ENCODE data around the gene DUOXA1. TPM values are rescaled to one million over a fixed set of nuclear protein-coding genes. Genes with fewer than 3 reads are reported as not detected.

Gene DUOXA1
- total and polyA plus RNA-seq, 3 experiments from 2014 or later, result 0.09 to 0.29 TPM; not detected in 1

GRCh38 chr15:45113380-45113990, 16.2 kb downstream of the DUOXA1 start:
- peaks cover 63% of the 10 kb centered on the region for H3K27me3 ChIP-seq (ENCODE audit: insufficient read depth, low read length, poor library complexity, severe bottlenecking)
- H3K4me1 ChIP-seq (ENCODE audit: insufficient read depth, low read length), result peaks cover 41% of the 10 kb centered on the region
- no peaks in the 10 kb centered on the region for H3K9me3 ChIP-seq (ENCODE audit: low read length)
- CTCF ChIA-PET, result no interaction called here
- H3K36me3 Mint-ChIP-seq, result peaks cover 0 to 2% (median 0%) of the 10 kb centered on the region in 3 donors
- H3K4me3 ChIP-seq (ENCODE audit: low read length), result peak overlapping the region; percentile 6
- H3K27ac Mint-ChIP-seq, result peak overlapping the region in 1 of 8 donors; percentile 31
- H3K36me3 ChIP-seq (ENCODE audit: insufficient read depth, low read length), result no peaks in the 10 kb centered on the region
- H3K27me3 Mint-ChIP-seq, result peaks cover 57 to 86% of the 10 kb centered on the region in 2 donors
- DNase-seq, result no peak
- peak overlapping the region in 4 of 7 donors; percentile 37 to 65 (median 53) for H3K4me3 Mint-ChIP-seq
- no peak overlapping the region for H3K27ac ChIP-seq (ENCODE audit: low read depth, low read length)
- POLR2A ChIA-PET, result no interaction called here
- H3K4me1 Mint-ChIP-seq, result peaks cover 31 to 63% (median 46%) of the 10 kb centered on the region in 3 donors
- no peaks in the 10 kb centered on the region for H3K9me3 Mint-ChIP-seq

DNA sequence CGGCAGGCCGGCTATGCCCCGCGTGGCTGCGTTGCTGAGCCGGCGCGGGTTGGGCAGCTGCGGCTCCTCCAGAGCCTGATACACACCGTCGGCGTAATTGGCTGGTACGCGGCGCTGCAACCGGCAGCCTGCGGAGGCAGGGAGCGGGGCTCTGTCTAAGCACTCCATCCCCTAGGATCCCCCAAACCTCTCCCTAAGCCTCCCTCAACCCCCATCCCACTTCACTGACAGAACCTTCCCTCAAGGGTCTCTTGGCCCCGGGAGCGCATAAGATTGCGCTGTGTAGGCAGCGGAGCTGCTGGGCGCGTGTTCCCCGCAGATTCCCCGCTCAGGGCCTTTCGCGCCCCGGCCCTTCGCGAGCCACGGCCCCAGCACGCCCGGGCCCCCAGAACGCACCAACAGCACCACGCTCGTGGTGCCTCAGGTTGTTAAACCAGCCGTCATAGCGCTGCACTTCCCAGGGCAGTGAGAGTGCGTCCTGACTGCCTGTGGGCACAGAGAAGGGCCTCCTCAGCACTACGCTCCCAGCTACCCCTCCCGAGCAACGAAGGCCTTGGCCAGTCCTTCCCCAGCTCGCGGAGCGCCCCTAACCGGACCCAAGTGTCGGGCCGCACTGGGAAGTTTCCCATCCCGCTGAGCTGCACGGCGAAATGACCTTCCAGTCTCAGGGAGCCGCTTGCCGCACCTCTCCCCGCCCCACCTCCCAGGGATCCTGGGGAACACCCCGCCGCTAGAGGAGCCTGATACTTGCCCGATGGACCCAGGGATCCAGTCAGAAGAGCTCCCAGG, 16.9 kb downstream of the DUOXA1 start:
- no peaks in the 10 kb centered on the region for H3K9me3 ChIP-seq (ENCODE audit: low read length)
- H3K27me3 ChIP-seq (ENCODE audit: insufficient read depth, low read length, poor library complexity, severe bottlenecking), result peaks cover 62% of the 10 kb centered on the region
- CTCF ChIA-PET, result interaction anchor here (0.9 kb wide), 1 partner anchor 15 kb away, joined by 4 read pairs; no protein-coding TSS in a partner anchor
- H3K4me1 ChIP-seq (ENCODE audit: insufficient read depth, low read length), result peaks cover 39% of the 10 kb centered on the region
- H3K4me3 Mint-ChIP-seq, result peak overlapping the region in 6 of 7 donors; percentile 10 to 48 (median 38)
- H3K4me1 Mint-ChIP-seq, result peaks cover 27 to 58% (median 40%) of the 10 kb centered on the region in 3 donors
- H3K9me3 Mint-ChIP-seq, result no peaks in the 10 kb centered on the region
- no peaks in the 10 kb centered on the region for H3K36me3 ChIP-seq (ENCODE audit: insufficient read depth, low read length)
- no peak overlapping the region for H3K27ac Mint-ChIP-seq
- peaks cover 52 to 84% of the 10 kb centered on the region in 2 donors for H3K27me3 Mint-ChIP-seq
- H3K27ac ChIP-seq (ENCODE audit: low read depth, low read length), result no peak overlapping the region
- peak overlapping the region; percentile 6 for H3K4me3 ChIP-seq (ENCODE audit: low read length)
- H3K36me3 Mint-ChIP-seq, result peaks cover 0 to 2% (median 0%) of the 10 kb centered on the region in 3 donors
- DNase-seq, result peak in 1 of 5 donors; percentile 31
- POLR2A ChIA-PET, result no interaction called here

DNA sequence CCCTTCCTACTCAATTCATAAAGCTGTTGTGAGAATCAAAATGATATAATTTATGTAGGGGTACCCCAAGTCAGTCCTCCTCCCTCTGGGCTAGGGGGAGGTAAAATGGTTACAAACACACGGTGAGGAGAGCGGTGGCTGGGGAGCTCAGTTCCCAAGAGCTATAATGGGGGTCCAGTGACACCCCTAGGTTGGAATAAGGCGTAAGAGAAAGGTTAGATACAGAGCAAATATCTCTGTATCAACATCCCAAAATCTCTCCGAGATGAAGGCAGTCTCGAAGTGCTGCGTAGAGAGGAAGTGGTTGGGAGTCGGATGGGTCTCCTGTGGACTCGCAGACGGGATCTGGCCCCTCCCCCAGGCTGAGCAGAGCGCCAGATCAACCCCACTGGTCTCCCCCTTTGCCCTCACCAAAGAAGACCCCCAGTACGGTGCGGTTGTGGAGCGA, 17.5 kb downstream of the DUOXA1 start:
- Histone ChIP-seq H3K27ac (ENCODE audit: low read depth, low read length) (no peak overlapping the region), H3K4me3 (ENCODE audit: low read length) (no peak overlapping the region), H3K27me3 (ENCODE audit: insufficient read depth, low read length, poor library complexity, severe bottlenecking) (peaks cover 55% of the 10 kb centered on the region), H3K9me3 (ENCODE audit: low read length) (no peaks in the 10 kb centered on the region), H3K4me1 (ENCODE audit: insufficient read depth, low read length) (peaks cover 33% of the 10 kb centered on the region), H3K36me3 (ENCODE audit: insufficient read depth, low read length) (no peaks in the 10 kb centered on the region)
- Mint-ChIP-seq H3K27ac (no peak overlapping the region), H3K9me3 (no peaks in the 10 kb centered on the region), H3K4me1 (peaks cover 20 to 52% (median 34%) of the 10 kb centered on the region in 3 donors), H3K36me3 (peaks cover 0 to 2% (median 0%) of the 10 kb centered on the region in 3 donors), H3K27me3 (peaks cover 51 to 80% of the 10 kb centered on the region in 2 donors), H3K4me3 (peak overlapping the region in 6 of 7 donors; percentile 10 to 48 (median 38))
- no peak for DNase-seq
- ChIA-PET CTCF (interaction anchor here (0.9 kb wide), 1 partner anchor 14 kb away, joined by 4 read pairs; no protein-coding TSS in a partner anchor), POLR2A (no interaction called here)

DNA sequence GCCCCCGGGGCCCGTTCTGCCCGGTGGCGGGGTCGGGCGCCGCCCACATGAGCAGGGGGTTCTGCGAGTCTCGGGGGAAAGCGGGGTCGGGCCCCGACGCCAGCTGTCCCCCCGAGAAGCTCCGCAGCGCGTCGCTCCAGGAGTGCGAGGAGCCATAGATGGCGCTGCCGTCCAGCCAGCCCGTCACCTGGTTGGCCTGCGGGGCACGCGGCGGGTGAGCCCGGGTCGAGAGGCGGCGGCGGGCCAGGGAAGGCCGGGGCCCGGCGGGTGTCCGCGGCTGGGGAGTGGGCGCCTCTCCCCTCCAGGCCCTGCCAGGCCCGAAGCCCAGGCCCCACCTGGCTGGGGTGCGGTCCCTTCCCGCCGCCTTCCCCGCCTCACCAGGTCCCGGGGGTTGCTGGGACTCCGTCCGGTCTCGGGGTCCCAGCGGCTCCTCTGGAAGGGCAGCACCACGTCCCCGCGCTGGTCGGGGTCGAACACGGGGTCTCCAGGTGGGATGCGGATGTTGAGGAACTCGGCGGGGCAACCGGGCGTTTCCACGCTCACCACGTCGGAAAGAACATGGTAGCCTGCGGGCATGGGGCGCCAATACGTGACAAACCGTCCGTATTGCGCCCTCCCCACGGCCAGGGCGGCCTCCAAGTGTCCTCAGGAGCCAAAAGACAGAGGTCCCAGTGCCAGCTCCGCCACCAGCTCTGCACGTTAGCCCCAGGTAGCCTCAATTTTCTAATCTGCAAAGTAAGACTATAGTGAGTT, 18.1 kb downstream of the DUOXA1 start:
- Mint-ChIP-seq H3K27ac (no peak overlapping the region), H3K4me3 (peak overlapping the region in 4 of 7 donors; percentile 37 to 76 (median 44)), H3K9me3 (no peaks in the 10 kb centered on the region), H3K36me3 (peaks cover 0 to 2% (median 0%) of the 10 kb centered on the region in 3 donors), H3K4me1 (peaks cover 19 to 47% (median 32%) of the 10 kb centered on the region in 3 donors), H3K27me3 (peaks cover 54 to 83% of the 10 kb centered on the region in 2 donors)
- ChIA-PET POLR2A (no interaction called here), CTCF (interaction anchor here (0.9 kb wide), 1 partner anchor 14 kb away, joined by 4 read pairs; no protein-coding TSS in a partner anchor)
- H3K27me3 ChIP-seq (ENCODE audit: insufficient read depth, low read length, poor library complexity, severe bottlenecking), result peaks cover 49% of the 10 kb centered on the region
- no peak for DNase-seq
- peaks cover 27% of the 10 kb centered on the region for H3K4me1 ChIP-seq (ENCODE audit: insufficient read depth, low read length)
- no peak overlapping the region for H3K4me3 ChIP-seq (ENCODE audit: low read length)
- H3K9me3 ChIP-seq (ENCODE audit: low read length), result no peaks in the 10 kb centered on the region
- H3K27ac ChIP-seq (ENCODE audit: low read depth, low read length), result no peak overlapping the region
- H3K36me3 ChIP-seq (ENCODE audit: insufficient read depth, low read length), result no peaks in the 10 kb centered on the region

DNA sequence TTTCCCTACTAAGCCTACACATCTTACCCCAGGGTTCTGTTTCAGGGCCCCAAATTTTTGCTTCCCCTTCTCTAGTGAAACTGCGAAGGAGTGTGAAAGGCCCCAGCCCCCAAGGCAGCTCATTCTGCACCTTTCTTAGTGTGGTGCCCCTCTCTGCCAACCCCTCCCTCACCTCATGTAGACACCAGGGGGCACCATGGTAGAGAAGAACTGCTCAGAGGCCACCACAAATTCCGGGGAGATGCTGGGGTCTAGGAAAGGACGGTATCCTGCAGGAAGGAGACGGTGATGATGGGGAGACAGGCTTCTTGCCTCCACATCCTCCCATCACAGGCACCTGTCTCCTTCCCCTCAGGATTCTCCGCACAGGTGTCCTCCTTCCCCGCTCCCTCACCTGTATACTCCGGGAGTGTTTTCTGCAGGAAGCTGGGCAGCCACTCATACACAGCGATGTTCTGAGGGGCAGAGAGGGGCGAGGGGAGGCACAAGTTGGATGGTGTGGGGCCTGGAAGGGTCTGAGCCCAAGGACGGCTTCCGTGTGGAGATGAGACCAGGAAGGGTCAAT, 19.3 kb downstream of the DUOXA1 start:
- Mint-ChIP-seq H3K36me3 (peaks cover 0 to 2% (median 0%) of the 10 kb centered on the region in 3 donors), H3K9me3 (no peaks in the 10 kb centered on the region), H3K27ac (no peak overlapping the region), H3K4me3 (no peak overlapping the region), H3K27me3 (peaks cover 56 to 79% of the 10 kb centered on the region in 2 donors), H3K4me1 (peaks cover 15 to 35% (median 25%) of the 10 kb centered on the region in 3 donors)
- Histone ChIP-seq H3K9me3 (ENCODE audit: low read length) (no peaks in the 10 kb centered on the region), H3K4me3 (ENCODE audit: low read length) (no peak overlapping the region), H3K36me3 (ENCODE audit: insufficient read depth, low read length) (no peaks in the 10 kb centered on the region), H3K27ac (ENCODE audit: low read depth, low read length) (no peak overlapping the region), H3K4me1 (ENCODE audit: insufficient read depth, low read length) (peaks cover 22% of the 10 kb centered on the region), H3K27me3 (ENCODE audit: insufficient read depth, low read length, poor library complexity, severe bottlenecking) (peaks cover 37% of the 10 kb centered on the region)
- ChIA-PET POLR2A (no interaction called here), CTCF (interaction anchor here (0.8 kb wide), 1 partner anchor 8 kb away, joined by 4 read pairs; no protein-coding TSS in a partner anchor)
- no peak for DNase-seq

DNA sequence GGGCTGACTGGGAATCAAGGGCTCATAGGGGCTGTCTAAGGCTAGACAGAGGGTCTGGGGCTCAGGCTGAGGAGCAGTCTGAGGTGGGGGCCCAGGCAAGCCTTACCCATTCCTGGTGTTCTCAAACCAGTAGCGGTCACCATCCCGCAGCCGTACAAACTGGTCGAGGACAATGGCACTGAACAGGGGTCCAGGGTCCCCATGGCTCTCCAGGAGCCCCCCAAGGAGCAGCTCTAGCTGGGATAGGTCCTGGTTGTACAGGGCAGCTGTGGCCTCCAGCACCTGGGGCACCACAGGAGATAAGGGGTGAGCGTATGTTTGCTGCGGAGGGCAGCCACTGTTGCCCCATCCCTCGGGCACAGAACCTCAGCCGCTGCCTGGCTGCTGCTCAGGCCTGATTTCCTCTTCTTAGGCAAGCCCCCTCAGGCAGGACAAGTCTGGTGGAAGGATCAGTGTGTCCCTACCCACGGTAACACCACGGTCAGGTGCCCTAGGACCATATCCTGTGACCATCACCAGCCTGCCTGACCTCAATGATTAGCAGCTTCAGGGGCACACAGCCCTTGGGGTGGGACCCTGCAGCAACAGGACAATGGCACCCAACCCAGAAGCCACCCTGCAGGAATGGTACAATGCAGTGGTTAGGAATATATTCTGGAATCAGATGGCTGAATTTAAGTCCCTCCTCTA, 21.6 kb downstream of the DUOXA1 start:
- H3K4me3 Mint-ChIP-seq, result no peak overlapping the region

More for the DNA sequence above, 21.6 kb downstream of the DUOXA1 start:
- Mint-ChIP-seq H3K36me3 (no peaks in the 10 kb centered on the region), H3K27me3 (peaks cover 41 to 71% of the 10 kb centered on the region in 2 donors), H3K27ac (no peak overlapping the region), H3K9me3 (no peaks in the 10 kb centered on the region), H3K4me1 (peaks cover 6 to 18% (median 8%) of the 10 kb centered on the region in 3 donors)
- Histone ChIP-seq H3K36me3 (ENCODE audit: insufficient read depth, low read length) (no peaks in the 10 kb centered on the region), H3K27me3 (ENCODE audit: insufficient read depth, low read length, poor library complexity, severe bottlenecking) (peaks cover 15% of the 10 kb centered on the region), H3K27ac (ENCODE audit: low read depth, low read length) (no peak overlapping the region), H3K4me3 (ENCODE audit: low read length) (no peak overlapping the region), H3K9me3 (ENCODE audit: low read length) (no peaks in the 10 kb centered on the region), H3K4me1 (ENCODE audit: insufficient read depth, low read length) (peaks cover 9% of the 10 kb centered on the region)
- ChIA-PET CTCF (no interaction called here), POLR2A (no interaction called here)
- no peak for DNase-seq

All from CD8-positive, alpha-beta memory T cell (primary cell).